ENCODE measurements around the gene SMAD7.

The SMAD7 gene

GRCh38 chr18:48929941-48930713 lies 20.6 kb downstream of the SMAD7 start:
- DNase-seq (ENCODE audit: low read depth in 2 of 2), result no peak

GRCh38 chr18:48929212-48929612 lies 21.6 kb downstream of the SMAD7 start:
- no peak for DNase-seq (ENCODE audit: low read depth in 2 of 2)

DNA sequence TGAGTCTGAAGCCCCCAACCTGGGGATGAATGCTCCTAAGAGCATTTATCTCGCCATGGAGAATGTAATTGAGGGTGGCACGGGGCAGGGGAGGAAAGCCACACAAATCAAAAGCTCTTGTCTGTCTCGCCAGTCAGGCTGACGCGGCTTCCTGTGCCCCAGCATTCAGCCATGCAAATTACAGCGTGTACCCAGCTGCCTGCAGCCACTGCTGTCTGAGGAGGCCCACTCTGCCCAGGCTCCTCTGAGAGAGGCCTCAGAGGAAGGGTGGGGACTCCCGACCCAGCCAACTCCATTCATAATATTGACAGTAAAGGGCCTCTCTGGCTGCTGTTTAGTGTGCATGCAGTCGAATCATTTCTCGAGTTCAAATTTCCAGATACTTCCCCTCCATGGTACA lies 22.0 kb downstream of the SMAD7 start:
- DNase-seq (ENCODE audit: low read depth in 2 of 2), result peak; percentile 47 to 50

- DNase-seq (ENCODE audit: low read depth in 2 of 2), result no peak
Observed at GRCh38 chr18:48927286-48928080, 23.3 kb downstream of the SMAD7 start.

DNA sequence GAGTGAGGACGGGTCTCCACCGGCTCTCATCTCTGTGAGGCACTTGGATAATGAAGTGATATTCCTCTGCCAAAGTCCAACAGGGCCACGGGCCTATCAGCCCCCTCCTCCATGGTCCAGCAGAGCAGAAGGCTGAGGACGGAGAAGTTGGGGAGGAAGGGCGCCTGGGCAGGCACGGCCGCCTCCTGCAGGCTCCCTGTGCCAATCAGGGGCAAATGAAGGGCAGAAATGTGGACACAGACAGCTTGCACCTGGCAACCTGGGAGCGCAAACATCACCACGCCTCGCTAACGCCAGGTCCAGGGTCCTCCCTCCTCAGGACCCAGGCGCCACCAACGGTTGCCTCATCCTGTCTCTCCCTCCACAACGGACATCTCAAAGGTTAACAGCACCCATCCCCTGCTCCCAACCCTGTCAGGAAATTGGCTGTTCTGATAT lies 24.3 kb downstream of the SMAD7 start:
- DNase-seq (ENCODE audit: low read depth in 2 of 2), result no peak

GRCh38 chr18:48925491-48925780 lies 25.3 kb downstream of the SMAD7 start:
- DNase-seq (ENCODE audit: low read depth in 2 of 2), result no peak

DNA sequence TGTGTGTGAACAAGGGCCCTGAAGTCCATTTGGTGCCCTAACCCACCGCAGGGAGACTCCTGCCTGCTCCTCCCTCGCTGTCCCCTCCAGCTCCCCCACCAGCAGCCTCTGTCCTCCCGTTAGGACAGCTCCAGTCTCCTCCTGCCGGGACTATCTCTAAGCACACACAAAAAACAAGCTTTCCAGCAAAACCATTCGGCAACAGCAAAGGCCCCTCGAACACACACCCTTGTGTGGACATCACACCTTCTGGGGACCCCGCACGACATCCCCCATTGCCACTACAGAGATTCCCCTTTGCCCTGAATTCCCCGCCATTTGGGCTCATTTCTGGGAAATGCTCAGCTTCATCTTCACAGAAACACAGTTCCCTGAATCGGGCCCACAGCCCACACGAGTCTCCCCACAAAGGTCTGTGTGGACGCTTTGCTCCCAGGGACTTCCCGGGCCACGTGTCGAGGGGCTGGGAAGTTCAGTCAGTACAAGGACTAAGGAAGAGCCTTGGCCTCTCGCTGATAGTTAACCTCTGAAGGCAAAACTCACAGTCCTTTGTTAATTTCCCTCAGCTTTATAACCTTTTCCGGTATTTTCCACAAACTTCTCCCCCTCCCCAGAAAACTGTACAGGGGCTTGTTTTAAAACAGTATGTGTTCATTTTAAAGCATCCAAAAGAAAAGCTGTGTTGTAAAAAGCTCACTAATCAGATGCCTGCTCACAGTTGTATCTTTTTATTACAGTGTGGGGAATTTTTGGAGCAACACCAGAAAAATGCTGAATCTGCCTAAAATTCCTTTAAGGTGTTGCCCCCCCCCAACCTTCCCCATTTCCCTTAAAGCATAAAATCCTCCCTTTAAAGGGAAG lies 25.9 kb downstream of the SMAD7 start:
- no peak for DNase-seq (ENCODE audit: low read depth in 2 of 2)

DNA sequence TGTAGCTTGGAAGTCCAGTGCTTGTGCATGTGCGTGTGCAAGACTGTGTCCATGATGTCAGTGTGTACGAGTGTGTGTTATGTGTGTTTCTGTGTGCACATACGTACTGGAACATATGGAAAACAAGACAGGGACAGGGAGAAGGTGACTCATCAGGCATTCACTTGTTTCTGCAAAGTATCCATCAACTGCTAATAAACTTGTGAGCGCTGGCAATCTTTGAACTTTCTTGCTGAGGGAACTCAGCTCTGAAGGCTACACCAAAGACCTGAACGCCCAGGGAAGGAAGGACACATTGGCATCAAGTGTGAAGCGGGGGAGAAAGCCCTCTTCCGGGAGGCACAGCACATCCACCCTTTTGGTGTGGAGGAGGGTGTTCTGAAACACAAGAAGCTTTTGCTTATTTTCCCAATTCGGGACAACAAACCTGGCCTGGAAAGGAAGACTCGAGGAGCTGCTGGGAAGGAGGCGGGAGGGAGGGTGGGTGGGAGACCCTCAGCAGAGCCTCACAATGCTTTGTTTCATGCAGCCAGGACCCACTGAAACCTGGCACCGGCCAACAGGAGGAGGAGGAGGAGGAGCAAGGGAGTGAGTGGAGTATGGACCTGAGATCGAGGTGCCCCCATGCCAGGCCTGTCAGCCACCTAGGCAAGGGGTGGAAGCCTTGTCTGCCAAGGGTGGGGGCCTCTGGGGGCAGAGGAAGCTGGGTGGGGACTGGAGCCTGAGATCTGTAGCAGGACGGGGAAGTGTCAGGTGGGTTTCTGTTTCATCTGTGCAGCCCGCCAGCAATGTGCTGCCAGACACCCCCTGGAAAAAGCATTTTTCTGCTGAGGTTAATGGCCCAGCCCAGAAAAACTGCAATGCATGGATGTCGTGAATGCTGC lies 26.8 kb downstream of the SMAD7 start:
- no peak for DNase-seq (ENCODE audit: low read depth in 2 of 2)

GRCh38 chr18:48922801-48923730 lies 27.7 kb downstream of the SMAD7 start:
- no peak for DNase-seq (ENCODE audit: low read depth in 2 of 2)

DNA sequence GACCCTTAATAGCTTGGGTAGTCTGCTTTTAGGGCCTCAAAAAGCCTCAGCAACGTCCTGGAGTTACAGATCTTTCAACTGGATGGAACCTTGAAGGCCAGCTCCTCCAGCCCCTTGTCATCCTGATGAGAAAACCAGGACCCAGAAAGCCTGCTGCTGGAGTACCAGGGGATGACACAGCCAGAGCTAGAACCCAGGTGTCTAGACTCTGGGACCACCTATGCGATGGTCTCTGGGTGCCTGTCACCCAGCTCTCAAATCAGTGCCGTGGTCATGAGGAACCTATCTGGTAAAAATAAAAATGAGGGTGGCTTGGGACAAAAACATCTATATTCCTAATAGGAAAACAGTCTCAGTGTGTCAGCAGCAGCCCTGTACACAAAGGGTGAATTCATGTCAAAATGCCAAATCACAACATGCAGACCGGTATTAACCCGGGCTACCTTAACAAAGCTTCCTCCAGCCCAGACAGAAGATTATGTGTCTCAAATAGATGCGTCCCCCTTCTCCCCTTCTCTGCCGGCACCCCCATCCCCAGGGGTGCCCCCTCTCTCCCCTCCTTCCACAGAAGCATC lies 28.5 kb downstream of the SMAD7 start:
- DNase-seq (ENCODE audit: low read depth in 2 of 2), result no peak

GRCh38 chr18:48921305-48922225 lies 29.2 kb downstream of the SMAD7 start:
- DNase-seq (ENCODE audit: low read depth in 2 of 2), result no peak

DNA sequence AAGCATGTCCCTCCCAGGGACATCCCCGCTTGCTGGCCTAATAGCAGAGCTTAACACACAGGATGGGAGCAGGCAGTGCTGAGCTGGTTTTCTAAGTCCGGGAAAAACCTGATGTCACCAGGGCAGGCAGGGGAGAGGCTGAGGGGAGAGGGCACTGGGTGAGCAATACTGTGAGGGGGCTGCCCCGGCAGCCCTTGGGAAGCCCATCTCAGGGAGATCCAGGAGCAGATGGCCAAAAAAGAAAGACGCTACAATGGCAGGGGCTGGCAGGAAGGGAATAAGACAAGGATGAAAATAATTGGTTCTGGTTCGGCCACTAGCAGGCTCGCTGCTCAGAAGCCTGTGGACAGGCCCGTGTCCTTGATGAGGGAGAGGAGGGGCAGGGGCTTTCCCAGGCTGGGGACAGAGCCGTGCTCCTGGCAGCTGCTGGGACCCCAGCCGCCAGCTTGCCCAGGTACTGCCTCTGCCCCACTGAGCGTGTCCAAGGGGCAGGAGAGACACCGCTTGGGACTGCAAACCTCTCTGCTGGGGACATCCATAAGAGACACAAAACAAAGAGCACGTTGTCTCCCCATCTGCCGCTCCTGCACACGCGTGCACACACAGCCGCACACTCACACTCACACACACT lies 30.2 kb downstream of the SMAD7 start:
- no peak for DNase-seq (ENCODE audit: low read depth in 2 of 2)

DNA sequence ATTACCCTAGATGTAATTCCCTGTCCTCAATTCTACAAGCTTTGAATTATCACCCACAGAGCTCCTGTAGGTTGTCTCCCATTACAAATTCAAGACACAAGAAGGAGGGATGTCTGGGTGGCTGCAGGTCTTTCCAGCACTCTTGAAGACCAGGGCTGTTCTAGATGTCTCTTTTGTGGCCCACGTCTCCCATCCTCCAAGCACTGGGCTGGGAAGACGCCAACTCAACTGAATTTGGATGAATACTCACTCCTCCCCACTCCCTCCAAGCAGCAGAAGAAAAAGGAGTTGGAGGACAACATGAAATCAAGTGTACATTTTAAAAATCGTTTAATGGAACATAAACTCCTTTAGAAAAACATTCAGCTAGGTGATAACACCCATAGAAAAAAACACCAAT lies 31.2 kb downstream of the SMAD7 start:
- DNase-seq (ENCODE audit: low read depth in 2 of 2), result no peak

- no peak for DNase-seq (ENCODE audit: low read depth in 2 of 2)
Observed at GRCh38 chr18:48918660-48919456, 31.9 kb downstream of the SMAD7 start.

GRCh38 chr18:48917579-48918517 lies 32.9 kb downstream of the SMAD7 start:
- no peak for DNase-seq (ENCODE audit: low read depth in 2 of 2)
